Measurements from ENCODE around the gene CCNB2. TPM values are rescaled to one million over a fixed set of nuclear protein-coding genes. Genes with fewer than 3 reads are reported as not detected.

Gene CCNB2
- total RNA-seq, 4 donors from 2014 or later, result 1.6 TPM; not detected in 3

GRCh38 chr15:59148153-59148833 lies 43.3 kb downstream of the CCNB2 start:
- H3K36me3 ChIP-seq, result peaks cover 9 to 95% (median 49%) of the 10 kb centered on the region in 4 donors
- no peak overlapping the region for H3K4me3 ChIP-seq
- H3K4me1 ChIP-seq, result peaks cover 0 to 32% (median 26%) of the 10 kb centered on the region in 4 donors
- no peak for DNase-seq (ENCODE audit: extremely low spot score)
- TF ChIP-seq EP300 (IDR thresholded peaks at IDR 0.05) (no peak), POLR2AphosphoS5 (IDR thresholded peaks at IDR 0.05) (no peak), CTCF (IDR thresholded peaks at IDR 0.05) (no peak), POLR2A (IDR thresholded peaks at IDR 0.05; ENCODE audit: low read depth) (no peak)
- H3K27ac ChIP-seq (replicated peaks in 1 of 4), result peak overlapping the region in 1 of 4 donors; percentile 33
- 29% methylated on average over 2 of the region's 2 CpGs for WGBS
- no peaks in the 10 kb centered on the region for H3K9me3 ChIP-seq
- intact Hi-C loops (cut with DNase I), result no loop called here
- no peaks in the 10 kb centered on the region for H3K27me3 ChIP-seq

GRCh38 chr15:59150185-59150584 lies 45.2 kb downstream of the CCNB2 start:
- WGBS, result 58% methylated on average over 2 of the region's 2 CpGs
- peaks cover 11 to 96% (median 46%) of the 10 kb centered on the region in 4 donors for H3K36me3 ChIP-seq
- intact Hi-C loops (cut with DNase I), result no loop called here

GRCh38 chr15:59152694-59153450 lies 47.9 kb downstream of the CCNB2 start:
- Histone ChIP-seq H3K27me3 (no peaks in the 10 kb centered on the region), H3K36me3 (peaks cover 23 to 96% (median 60%) of the 10 kb centered on the region in 4 donors), H3K4me1 (peaks cover 0 to 35% (median 30%) of the 10 kb centered on the region in 4 donors), H3K27ac (replicated peaks in 1 of 4) (no peak overlapping the region), H3K4me3 (no peak overlapping the region), H3K9me3 (no peaks in the 10 kb centered on the region)
- DNase-seq (ENCODE audit: extremely low spot score), result no peak
- TF ChIP-seq EP300 (IDR thresholded peaks at IDR 0.05), result no peak
- TF ChIP-seq POLR2A (IDR thresholded peaks at IDR 0.05; ENCODE audit: low read depth), result no peak
- no peak for TF ChIP-seq CTCF (IDR thresholded peaks at IDR 0.05)
- TF ChIP-seq POLR2AphosphoS5 (IDR thresholded peaks at IDR 0.05), result no peak
- intact Hi-C loops (cut with DNase I), result no loop called here
- 94% methylated on average over 6 of the region's 6 CpGs for WGBS

More at GRCh38 chr15:59150185-59150584, 45.2 kb downstream of the CCNB2 start:
- Histone ChIP-seq H3K27ac (replicated peaks in 1 of 4) (no peak overlapping the region), H3K4me3 (no peak overlapping the region), H3K9me3 (no peaks in the 10 kb centered on the region), H3K4me1 (peaks cover 0 to 39% (median 36%) of the 10 kb centered on the region in 4 donors), H3K27me3 (no peaks in the 10 kb centered on the region)
- TF ChIP-seq POLR2AphosphoS5 (IDR thresholded peaks at IDR 0.05) (no peak), POLR2A (IDR thresholded peaks at IDR 0.05; ENCODE audit: low read depth) (no peak)
- no peak for DNase-seq (ENCODE audit: extremely low spot score)

DNA sequence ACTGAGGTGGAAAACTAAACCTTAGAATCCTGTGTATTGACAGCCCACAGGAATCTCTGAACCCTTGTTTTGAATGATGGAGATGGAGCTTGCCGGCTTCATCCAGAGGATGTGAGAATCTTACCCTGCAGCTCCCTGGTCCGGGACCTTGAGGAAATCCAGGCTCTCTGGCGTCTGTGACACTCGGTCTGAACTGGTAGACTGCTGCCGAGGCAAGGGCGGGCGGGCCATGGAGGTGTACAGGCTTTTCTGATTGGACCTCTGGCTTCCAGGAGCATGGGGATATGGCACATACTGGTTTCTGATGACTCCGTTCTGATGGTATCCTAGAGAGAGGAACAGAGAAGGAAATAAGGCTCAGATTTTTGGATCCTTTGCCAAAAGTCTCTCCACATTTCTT lies 48.5 kb downstream of the CCNB2 start:
- no peaks in the 10 kb centered on the region for H3K27me3 ChIP-seq
- WGBS, result 90% methylated on average over 8 of the region's 8 CpGs
- intact Hi-C loops (cut with DNase I), result no loop called here
- DNase-seq (ENCODE audit: extremely low spot score), result no peak
- TF ChIP-seq EP300 (IDR thresholded peaks at IDR 0.05), result no peak
- TF ChIP-seq CTCF (IDR thresholded peaks at IDR 0.05), result no peak
- TF ChIP-seq POLR2A (IDR thresholded peaks at IDR 0.05; ENCODE audit: low read depth), result no peak
- TF ChIP-seq POLR2AphosphoS5 (IDR thresholded peaks at IDR 0.05), result no peak
- H3K4me1 ChIP-seq, result peaks cover 0 to 29% (median 24%) of the 10 kb centered on the region in 4 donors
- H3K9me3 ChIP-seq, result no peaks in the 10 kb centered on the region
- H3K27ac ChIP-seq (replicated peaks in 1 of 4), result no peak overlapping the region
- peaks cover 27 to 96% (median 66%) of the 10 kb centered on the region in 4 donors for H3K36me3 ChIP-seq
- H3K4me3 ChIP-seq, result no peak overlapping the region

GRCh38 chr15:59154243-59154642 lies 49.3 kb downstream of the CCNB2 start:
- Histone ChIP-seq H3K4me1 (peaks cover 0 to 24% (median 20%) of the 10 kb centered on the region in 4 donors), H3K9me3 (no peaks in the 10 kb centered on the region), H3K4me3 (no peak overlapping the region), H3K36me3 (peaks cover 33 to 98% (median 73%) of the 10 kb centered on the region in 4 donors), H3K27me3 (no peaks in the 10 kb centered on the region), H3K27ac (replicated peaks in 1 of 4) (no peak overlapping the region)
- peak in 1 of 2 donors; percentile 61 for TF ChIP-seq POLR2AphosphoS5 (IDR thresholded peaks at IDR 0.05)
- no peak for TF ChIP-seq POLR2A (IDR thresholded peaks at IDR 0.05; ENCODE audit: low read depth)
- 91% methylated on average over 6 of the region's 8 CpGs for WGBS
- intact Hi-C loops (cut with DNase I), result no loop called here
- no peak for DNase-seq (ENCODE audit: extremely low spot score)

All from esophagus muscularis mucosa (tissue), 4 donors.